ENCODE results near the gene THBS4.

DNA sequence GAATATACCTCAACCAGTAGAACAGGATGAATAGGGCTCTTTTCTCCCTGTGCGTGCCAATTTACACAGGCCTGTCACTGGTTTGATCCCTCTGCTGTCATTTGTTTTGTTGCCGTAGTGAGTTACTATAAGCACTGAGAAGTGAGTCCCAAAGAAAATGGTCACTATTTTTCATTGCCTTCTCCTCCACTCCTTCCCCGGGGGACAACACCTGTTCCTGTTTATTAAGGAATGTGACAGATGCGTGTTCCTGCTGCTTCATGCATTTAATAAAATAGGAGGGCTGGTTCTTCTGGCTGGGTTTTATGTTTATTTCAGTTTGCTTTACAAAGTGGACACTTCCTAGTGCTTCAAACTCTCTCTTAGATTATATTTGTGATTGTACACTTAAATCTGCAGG is 6.4 kb downstream of the THBS4 start:
- TF ChIP-seq, protein P1, sequence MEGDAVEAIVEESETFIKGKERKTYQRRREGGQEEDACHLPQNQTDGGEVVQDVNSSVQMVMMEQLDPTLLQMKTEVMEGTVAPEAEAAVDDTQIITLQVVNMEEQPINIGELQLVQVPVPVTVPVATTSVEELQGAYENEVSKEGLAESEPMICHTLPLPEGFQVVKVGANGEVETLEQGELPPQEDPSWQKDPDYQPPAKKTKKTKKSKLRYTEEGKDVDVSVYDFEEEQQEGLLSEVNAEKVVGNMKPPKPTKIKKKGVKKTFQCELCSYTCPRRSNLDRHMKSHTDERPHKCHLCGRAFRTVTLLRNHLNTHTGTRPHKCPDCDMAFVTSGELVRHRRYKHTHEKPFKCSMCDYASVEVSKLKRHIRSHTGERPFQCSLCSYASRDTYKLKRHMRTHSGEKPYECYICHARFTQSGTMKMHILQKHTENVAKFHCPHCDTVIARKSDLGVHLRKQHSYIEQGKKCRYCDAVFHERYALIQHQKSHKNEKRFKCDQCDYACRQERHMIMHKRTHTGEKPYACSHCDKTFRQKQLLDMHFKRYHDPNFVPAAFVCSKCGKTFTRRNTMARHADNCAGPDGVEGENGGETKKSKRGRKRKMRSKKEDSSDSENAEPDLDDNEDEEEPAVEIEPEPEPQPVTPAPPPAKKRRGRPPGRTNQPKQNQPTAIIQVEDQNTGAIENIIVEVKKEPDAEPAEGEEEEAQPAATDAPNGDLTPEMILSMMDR (IDR thresholded peaks at IDR 0.05), result no peak
- TF ChIP-seq EP300 (IDR thresholded peaks at IDR 0.05) (no peak), POLR2A (IDR thresholded peaks at IDR 0.05) (no peak), POLR2AphosphoS5 (IDR thresholded peaks at IDR 0.05) (no peak)

Data from upper lobe of left lung (tissue), 4 donors.